NCI-H1092 treated with DMSO at 0.1 percent for 48 hours (cell line): ENCODE data around the gene GRID1.

Experiments
- DNase-seq: peaks from one replicate; lab custom pipeline; 2025; lab: John Stamatoyannopoulos, UW

Gene GRID1

DNA sequence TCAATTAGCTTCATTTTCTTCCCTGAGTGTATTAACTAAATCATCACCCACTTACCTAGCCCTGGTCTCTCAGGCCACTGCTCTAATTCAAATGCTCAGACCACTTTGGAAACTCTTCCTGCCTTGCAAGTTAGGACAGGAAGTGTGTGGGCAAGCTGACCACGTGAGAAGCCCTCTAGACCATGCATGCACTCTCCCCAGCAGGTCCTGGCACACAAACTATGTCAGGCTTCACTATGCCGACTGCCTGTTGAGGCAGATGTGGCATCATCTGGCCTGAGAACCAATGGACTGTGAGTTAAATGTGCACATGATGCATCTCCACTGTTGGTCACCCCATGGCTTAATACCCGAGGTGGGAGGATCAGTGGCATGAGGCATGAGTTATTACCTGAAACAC, 439.6 kb downstream of the GRID1 start:
- no peak for DNase-seq

DNA sequence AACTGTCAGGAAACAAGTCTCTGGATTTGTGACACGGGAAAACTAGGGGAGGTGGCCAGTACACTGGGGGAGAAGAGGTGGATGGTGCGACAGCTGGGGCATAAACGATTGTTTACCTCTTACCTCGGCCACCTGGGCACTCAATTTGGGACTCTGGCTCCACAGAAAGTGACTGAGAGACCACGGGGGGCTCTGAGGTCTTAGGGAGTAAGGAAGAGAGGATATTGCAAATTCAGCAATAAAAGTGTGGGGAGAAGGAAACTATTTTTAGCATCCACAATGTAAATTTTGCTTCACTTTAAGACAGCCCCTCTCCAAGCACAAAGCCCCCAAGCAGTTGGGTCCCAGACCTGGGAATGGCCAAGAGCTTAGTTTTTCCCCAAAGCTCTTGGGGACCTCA, 440.5 kb downstream of the GRID1 start:
- DNase-seq, result no peak

DNA sequence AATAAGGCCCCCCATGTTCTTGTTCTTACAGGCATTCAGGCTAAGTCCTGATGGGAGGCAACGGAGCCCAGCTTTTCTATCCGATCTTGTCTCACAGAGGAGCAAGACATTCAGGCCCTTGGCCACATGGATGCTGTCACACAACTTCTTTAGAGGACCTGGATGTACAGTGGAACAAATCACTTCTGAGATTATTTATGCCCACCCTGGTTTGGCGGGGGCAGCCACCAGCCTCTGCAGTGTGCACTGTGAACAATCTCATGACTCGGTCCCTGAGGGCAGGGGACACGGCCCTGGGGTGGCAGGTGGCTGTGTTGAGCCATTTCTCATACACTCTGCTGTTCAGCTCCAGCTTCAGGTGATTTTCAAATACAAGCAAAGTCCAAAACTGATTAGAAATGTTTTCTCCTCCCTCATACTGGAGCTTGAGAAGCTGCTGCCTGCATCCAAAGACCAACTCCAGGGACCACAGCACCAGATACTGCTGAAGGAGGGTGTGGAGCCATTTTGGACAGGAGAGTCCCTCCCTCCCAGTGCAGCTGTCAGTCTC, 441.3 kb downstream of the GRID1 start:
- DNase-seq, result no peak

DNA sequence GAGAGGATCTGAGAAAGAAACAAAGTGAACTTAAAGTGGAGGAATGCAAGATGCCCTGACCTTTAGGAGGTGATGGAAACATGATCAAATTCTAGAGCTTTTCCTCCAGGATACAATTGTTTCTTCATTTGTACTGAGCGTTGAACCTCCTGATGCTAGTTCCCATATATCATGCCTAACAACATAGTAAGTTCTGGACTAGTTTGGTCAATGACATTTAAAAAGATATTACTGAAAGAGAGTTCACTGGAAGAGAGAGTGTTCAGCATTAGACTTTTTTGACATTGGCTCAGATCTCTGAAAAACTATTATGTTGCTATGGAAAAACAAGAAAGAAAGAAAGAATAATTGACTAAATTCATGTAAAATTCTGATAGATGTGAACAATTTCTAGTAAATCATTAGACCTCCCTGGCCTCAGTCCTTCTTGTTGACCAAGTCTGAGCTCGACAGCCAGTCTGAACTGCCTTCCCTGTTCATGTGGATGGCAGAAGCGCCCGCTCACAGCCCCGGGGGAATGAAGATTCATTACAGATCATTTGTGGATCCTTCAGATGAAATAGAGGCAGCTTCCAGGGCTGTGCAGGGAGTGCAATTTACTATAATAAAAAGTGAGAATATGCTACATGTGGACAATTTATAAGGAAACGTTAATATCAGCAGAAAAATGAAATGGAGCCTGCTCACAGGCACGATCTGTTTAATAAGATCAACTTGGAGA, 442.1 kb downstream of the GRID1 start:
- DNase-seq, result no peak

DNA sequence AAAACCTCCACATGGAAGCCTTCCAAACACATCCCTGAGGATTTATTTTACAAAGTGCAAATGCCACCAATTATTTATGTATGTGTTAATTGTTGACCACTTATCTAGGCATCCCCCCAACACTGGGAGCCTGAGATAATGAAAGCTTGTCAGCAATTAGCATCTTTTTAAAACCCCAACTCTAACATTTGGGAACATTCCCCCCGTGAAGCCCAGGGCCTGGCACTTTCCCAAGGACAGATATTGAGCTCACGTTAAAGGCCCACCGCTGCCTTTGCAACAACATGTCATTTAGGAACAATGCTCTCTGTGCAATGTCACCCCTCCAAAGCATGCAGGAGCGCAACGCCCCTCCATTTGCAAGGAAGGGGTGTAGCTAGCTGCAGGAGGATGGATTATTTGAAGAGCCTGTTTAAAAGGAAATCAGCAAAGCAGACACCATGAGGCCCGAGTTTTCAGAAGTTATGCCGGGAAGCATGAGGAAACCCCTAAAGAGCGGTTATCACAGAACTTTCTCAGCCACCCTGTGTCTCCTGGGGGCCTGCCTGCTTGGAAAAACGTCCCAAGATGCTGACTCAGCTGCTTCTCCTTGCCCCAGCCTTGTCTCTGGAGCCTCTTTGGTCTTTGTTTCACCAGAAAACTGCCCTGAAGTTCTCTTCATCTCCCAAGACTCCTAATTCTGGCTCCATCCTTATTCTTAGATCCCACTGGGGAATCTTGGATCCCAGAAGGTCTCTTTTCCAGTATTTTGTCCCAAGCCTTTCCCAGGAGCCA, 444.1 kb downstream of the GRID1 start:
- no peak for DNase-seq

DNA sequence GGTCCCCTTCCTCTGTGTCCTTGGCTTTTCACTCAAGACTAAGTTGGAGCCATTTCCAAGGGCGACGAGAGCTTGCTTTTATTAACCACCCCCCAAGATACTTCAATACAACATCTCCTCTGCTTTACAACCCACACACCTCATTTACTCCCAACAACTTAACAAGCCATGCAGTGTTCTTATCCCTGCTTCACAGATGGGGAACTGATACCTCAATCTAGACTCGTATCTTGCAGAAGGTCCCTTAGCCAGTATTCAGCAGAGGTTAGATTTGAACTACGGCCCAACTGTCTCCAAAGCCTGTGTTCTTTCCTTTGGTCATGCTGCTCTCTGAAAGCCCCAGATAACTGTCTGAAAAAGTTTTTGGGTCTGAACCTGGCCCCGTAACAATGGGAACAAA, 444.8 kb downstream of the GRID1 start:
- no peak for DNase-seq

DNA sequence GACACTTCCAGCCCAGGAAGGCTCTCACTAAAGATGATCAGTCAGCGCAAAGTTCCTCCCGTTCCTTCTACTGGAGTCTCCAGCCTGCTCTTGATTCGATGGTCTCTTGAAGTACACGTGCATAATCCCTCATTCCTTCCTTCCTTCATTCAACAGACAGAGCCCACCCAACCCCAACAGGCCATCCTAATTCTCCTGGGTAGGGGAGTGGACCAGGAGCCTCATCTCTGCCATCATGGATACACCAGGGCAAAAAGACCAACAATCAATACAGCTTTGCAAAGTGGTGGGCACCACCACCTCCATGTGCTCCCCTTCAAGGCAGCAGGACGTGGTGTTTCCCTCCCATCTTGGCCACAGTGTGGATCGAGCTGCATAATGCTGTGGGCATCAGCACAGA, 446.3 kb downstream of the GRID1 start:
- no peak for DNase-seq

DNA sequence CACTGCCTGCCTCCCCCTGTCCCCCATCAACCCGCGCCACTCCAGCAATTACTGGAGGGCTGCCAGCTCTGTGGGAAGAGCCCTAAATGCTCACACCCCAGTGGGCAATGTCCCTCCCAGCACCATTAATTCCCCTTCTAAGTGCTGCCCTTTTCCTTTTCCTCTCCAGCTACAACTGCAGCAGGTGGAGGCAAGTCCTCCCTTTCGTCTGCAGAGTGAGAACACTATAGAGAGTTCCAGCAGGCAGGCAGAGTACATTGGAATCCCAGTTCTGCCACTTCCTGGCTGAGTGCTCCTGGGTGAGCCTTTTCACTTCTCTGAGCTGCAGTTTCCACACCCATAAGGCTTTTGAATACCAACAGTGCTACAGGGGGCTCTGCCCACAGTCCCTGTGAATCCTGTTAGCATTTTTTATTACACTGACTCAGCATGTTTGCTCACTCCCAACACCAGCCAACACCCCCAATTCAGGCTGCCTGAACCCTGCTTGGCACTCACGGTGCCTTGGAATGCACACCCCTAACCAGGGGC, 447.0 kb downstream of the GRID1 start:
- peak; percentile 18 for DNase-seq

DNA sequence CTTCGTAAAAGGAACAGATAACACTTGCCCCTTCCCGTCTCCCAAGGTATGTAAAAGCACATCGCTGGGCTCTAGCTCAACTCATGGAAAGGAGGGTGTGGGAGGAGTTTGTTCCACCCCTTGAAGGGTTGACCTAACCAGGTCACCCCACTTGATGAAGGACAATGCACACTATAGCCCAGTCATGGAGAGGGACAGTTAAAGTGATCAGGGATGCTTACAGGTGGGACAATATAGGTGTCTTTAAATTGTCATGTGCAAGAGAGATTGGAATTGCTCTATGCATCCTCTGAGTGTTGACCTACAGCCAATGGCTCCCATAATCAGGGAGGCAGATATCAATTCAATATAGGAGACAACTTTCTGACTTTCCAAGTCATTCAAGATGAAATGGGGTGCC, 448.2 kb downstream of the GRID1 start:
- no peak for DNase-seq

DNA sequence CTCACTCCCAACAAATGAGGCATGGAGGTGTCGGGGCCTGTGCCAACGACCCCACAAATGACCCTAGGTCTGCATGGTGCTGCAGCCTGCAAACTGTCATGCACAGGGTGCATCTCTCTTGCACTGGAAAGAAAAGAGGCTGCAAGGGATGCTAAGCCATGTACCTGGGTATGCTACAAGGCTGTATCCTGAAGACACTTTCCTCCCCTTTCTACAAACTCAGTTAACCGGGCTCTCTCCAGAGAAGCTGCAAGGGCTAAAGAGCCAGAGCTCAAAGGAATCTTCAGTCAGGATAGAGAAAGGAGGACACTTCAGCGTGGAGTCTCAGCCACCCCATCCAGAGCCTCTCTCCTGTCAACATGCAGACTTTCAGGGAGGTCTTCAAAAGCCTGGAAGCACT, 449.0 kb downstream of the GRID1 start:
- DNase-seq, result no peak

DNA sequence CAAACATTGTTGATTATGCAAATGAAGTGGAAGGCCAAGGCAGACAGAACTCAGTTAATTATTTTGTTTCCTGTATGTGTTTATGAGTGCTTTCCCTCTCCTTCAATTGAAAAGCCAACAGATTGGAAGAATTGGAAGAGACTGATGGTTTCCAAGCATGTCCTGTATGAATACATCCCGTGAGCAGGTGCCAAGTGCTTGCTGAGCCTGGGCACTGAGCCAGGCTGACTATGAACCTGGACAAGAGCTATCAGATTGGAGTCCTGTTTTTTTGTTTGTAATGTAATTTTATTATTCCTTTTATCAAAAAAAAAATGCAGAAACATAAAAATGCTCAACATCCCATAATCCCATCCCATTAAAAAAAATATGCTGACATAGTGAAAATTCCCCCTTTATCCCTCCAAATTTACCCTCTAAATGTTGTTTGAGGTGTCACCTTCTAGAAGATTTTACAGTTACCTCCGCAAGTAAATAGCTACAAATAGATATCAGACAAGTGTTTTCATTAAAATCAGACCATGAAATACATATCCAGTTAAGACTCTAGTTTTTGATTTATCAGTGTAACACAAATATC, 449.5 kb downstream of the GRID1 start:
- peak; percentile 87 for DNase-seq

DNA sequence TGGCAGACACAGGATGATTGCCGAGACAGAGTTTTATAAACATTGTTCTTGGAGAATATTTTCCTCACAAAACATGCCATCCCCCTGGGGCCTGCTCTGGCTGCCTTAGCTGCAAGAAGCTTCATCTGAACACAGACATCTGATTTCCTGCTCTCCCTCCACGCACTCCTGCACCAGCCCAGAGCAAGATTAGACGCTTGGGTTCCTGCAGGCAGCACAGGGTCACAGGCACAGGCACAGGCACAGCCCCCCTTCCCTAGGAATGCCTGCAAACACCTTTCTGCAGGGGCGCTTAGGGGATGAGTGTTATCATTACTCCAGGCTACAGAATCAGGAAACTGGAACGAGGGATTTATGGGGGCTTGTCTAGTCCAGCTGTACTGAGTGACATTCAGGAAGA, 450.3 kb downstream of the GRID1 start:
- DNase-seq, result no peak

DNA sequence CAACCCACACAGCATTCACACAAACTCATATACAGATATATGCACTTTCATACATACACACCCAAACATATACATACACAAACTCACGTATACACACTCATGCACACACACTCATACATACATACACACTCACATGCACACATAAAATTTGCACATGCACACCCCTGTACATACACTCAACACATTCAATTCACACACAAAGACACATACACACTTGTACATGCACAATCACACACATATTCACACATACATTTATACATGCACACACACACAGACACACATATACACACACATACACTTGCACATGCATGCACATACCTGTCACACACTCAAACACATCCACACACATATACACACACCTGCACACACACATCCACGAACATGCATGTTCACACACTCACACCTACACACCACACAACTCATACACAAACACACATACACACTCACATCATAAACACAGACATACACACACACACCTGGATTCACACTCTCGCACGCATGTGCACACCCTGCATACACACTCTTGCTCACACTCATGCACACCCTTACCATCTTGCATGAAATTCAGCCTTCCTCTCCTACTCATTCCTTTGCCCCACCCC, 451.2 kb downstream of the GRID1 start:
- DNase-seq, result no peak

DNA sequence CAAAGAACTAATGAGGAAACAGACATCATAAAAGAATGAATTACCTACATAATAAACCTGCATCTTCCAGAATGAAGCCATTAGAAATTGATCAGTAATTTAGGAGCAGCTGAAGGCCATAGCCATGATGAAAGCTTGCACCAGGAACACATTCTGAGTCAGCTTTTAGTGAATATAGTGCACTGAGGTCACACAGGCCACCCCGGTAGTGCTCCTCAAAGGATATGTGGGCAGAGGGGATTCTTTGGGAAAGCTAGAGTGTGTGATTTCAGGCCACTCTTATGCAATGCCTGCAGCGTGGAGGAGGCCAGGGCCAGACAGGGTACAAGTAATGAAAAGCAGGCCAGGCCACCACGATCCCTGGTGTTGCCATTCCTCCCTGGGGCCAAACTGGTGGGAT, 451.9 kb downstream of the GRID1 start:
- DNase-seq, result no peak

DNA sequence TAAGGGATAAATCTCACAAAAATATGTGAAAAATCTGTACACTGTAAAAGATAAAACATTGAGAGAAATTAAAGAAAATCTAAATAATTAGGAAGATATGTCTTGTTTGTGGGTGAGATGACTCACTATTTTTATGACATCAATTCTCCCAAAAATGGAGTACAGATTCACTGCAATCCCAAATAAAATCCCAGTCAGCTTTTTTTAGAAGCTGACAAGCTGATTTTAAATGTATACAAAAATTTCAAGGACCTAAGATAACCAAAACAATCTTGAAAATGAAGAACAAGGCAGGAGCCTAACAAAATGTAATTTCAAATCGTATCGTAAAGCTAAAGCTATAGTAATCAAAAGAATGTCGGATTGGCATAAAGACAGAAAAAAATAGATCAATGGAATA, 458.1 kb downstream of the GRID1 start:
- DNase-seq, result no peak

DNA sequence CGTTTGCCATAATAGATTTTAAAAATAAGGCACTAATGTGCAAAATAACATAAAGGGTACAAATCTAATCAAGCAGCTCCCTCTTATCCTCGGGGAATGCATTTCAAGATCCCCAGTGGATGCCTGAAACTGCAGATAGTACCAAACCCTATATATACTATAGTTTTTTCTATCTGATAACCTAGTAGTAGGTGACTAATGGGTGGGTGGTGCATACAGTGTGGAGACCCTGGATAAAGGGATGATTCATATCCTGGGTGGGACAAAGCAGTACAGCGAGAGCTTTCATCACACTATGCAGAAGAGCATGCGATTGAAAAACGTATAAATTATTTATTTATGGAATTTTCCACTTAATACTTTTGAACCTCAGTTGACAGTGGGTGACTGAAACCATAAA, 464.5 kb downstream of the GRID1 start:
- no peak for DNase-seq

DNA sequence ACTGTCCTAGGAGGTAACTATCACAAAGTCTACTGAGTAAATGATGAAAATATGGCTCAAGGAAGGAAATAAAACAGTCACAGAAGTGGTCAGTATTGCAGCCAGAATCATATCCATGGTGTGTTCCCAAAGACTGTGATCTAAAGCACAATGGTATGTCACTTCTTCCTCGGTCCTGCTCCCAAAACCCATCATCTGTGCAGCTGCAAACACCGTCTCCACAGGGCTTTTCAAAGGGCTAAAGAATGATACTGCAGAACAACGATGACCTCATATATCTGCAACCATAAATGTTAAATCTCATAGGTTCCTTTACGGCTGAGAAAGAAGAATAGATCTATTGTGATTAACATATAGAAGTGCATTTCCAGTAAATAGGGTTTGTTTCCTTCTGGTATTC, 465.0 kb downstream of the GRID1 start:
- no peak for DNase-seq

DNA sequence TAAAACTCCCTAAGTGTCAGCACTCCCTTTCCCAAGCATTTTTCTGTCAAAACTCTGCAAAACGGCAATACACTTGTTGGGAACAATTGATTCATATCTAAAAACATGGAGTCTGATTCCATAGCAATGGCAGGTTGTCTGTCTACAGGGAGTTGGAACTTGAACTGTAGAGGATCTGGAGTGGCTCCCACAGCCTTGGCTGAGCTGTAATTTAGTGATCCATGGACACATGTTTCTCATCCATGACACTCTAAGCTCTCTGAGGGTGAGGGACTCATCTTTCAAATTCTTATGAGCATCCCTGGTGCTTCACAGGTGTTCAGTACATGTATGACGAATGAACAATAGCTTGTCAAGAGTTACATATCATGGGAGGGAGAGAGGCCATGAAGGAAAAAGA, 466.1 kb downstream of the GRID1 start:
- no peak for DNase-seq

DNA sequence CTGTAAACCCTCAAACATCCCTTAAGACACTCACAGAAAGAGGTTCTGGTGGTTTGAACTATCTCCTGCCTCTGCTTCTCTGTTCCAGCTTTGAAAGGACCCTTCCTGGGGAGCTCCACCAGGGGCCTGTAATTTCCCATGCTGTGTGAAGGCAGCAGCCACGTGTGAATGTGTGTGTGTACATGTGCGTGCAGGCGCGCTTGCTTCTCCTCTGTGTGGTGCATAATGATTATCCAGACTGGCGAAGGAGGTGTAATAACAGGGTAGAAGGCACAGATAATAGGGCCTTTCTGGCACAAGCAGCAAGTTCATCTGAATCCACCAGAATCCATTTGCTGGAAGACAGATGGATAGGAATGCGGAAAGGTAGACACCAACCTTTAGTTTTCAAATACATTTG, 466.5 kb downstream of the GRID1 start:
- DNase-seq, result no peak

DNA sequence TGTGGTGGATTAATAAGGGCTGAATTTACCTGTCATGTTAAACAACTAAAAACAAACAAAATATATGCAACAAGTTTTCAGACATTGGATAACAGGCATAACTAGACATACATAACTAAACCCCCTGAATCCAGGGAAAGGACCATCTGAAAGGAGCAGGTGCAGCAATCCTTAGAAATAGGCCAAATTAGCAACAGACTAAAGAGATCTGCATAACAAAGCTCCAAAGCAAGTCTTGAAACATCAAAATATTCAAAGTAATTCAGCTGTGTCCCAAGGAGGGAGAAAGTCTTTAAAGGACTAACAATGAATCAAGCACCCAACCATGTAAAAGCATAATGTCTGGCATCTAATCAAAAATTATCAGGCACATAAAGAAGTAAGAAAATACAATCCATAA, 475.1 kb downstream of the GRID1 start:
- DNase-seq, result no peak

DNA sequence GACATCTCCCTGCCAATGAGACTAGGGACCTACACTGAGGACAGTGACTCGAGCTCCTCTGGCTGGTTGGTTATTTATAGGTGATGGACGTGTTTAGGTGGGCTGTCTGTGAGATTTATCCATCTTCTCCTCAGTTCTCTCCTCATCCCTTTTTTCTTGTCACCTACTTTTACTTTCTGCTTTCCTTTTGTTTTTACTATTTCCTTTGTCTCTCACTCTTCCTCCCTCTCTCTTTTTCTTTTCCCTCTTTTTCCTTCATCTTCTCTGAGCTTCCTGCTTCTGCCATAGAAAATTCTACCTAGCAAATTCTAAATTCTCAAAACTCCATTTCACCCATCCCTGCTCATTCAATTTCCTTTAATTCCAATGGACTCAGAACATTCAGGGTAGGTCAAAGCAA, 478.0 kb downstream of the GRID1 start:
- DNase-seq, result no peak

DNA sequence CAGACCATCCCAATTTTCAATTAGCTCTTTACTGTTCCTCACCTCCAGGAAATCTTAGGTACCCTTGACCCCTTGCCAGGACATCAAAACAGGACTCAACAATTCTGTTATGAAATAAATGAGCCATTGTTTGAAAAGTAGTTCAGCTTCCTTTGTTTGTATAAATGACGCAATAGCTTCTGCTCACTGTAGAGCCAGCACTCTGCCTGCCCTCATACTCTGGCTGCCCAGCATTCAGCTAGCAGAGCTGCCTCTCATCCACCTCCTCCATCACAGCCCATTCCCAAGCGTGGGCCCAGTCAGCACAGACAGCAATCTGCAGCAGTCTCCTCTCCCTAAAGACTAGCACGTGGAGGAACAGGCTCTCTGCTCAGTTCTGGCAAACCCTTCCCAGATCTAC, 478.6 kb downstream of the GRID1 start:
- no peak for DNase-seq

DNA sequence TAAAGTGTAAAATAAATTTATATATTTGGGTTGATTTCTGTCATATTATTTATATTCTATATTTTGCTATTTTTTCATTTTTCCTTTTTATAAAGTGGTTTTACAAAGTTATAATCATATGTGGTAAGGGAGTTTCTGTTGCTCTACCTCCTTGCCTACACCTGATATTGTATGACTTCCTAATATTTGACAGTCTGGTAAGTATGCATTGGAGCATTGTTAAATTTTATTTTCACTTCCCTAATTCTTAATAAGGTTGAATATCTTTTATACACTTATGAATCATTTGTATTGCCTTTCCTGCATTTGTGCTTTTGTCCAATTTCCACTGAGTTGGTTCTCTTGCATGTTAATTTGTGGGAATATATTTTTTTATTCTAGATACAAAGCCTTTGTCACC, 492.4 kb downstream of the GRID1 start:
- DNase-seq, result no peak
